H9 (cell line): ENCODE data around the gene BACH2. TPM values are rescaled to one million over a fixed set of nuclear protein-coding genes. Genes with fewer than 3 reads are reported as not detected.

Experiments
- DNase-seq: peaks from one replicate; pipeline ENCODE4 v3.0.0-alpha.2; 2017
- H2AFZ ChIP-seq: one replicate; pipeline ENCODE4 v1.6.1; 2013; ENCODE audit warnings: mild to moderate bottlenecking, low read length, control low read depth, moderate library complexity
- H2AK5ac ChIP-seq: 2 replicates; pipeline ENCODE4 v1.6.1; 2013; ENCODE audit warnings: low read length, control low read depth, mixed read lengths; ENCODE audit not compliant: insufficient read length
- H2BK120ac ChIP-seq: one replicate; pipeline ENCODE4 v1.6.1; 2013; ENCODE audit warnings: low read depth, mild to moderate bottlenecking, low read length, control low read depth, inconsistent platforms; ENCODE audit not compliant: poor library complexity, severe bottlenecking
- H2BK12ac ChIP-seq: 2 replicates; pipeline ENCODE4 v1.6.1; 2013; ENCODE audit warnings: low read length, control low read depth, mixed read lengths, low read depth; ENCODE audit not compliant: insufficient read length
- H2BK15ac ChIP-seq: 2 replicates; pipeline ENCODE4 v1.6.1; 2013; ENCODE audit warnings: low read depth, low read length, control low read depth
- H2BK20ac ChIP-seq: one replicate; pipeline ENCODE4 v1.6.1; 2013; ENCODE audit warnings: low read depth, mild to moderate bottlenecking, low read length, control low read depth, inconsistent platforms; ENCODE audit not compliant: poor library complexity, severe bottlenecking
- H2BK5ac ChIP-seq: 2 replicates; pipeline ENCODE4 v1.6.1; 2013; ENCODE audit warnings: low read length, control low read depth, mixed read lengths; ENCODE audit not compliant: insufficient read length
- H3K14ac ChIP-seq: 2 replicates; pipeline ENCODE4 v1.6.1; 2013; ENCODE audit warnings: low read length, control low read depth; ENCODE audit not compliant: insufficient read depth
- H3K18ac ChIP-seq: 2 replicates; pipeline ENCODE4 v1.6.1; 2013; ENCODE audit warnings: low read depth, mild to moderate bottlenecking, mixed read lengths, low read length, control low read depth; ENCODE audit not compliant: insufficient read length
- H3K23ac ChIP-seq: 2 replicates; pipeline ENCODE4 v1.6.1; 2013; ENCODE audit warnings: low read length, control low read depth, mixed read lengths, low read depth; ENCODE audit not compliant: insufficient read length
- H3K23me2 ChIP-seq: 2 replicates; pipeline ENCODE4 v1.6.1; 2013; ENCODE audit warnings: low read depth, mild to moderate bottlenecking, mixed read lengths, low read length, control low read depth; ENCODE audit not compliant: insufficient read length, poor library complexity, severe bottlenecking
- H3K27ac ChIP-seq: 2 replicates; pipeline ENCODE4 v1.5.1; 2013; ENCODE audit warnings: low read length, control low read depth, mixed read lengths, low read depth; ENCODE audit not compliant: insufficient read length
- H3K27me3 ChIP-seq: 2 replicates; pipeline ENCODE4 v1.6.1; 2013; ENCODE audit warnings: low read length, control low read depth, inconsistent platforms; ENCODE audit not compliant: insufficient read depth
- H3K4ac ChIP-seq: 2 replicates; pipeline ENCODE4 v1.6.1; 2013; ENCODE audit warnings: low read depth, mild to moderate bottlenecking, control low read depth, inconsistent platforms, low read length, moderate library complexity
- H3K4me1 ChIP-seq: 2 replicates; pipeline ENCODE4 v1.6.1; 2013; ENCODE audit warnings: low read length, control low read depth, inconsistent platforms; ENCODE audit not compliant: insufficient read depth
- H3K4me2 ChIP-seq: 2 replicates; pipeline ENCODE4 v1.6.1; 2013; ENCODE audit warnings: low read length, control low read depth, mixed read lengths; ENCODE audit not compliant: insufficient read length, insufficient read depth
- H3K56ac ChIP-seq: 2 replicates; pipeline ENCODE4 v1.6.1; 2013; ENCODE audit warnings: low read depth, mild to moderate bottlenecking, mixed read lengths, low read length, control low read depth; ENCODE audit not compliant: insufficient read length
- H3K79me1 ChIP-seq: 2 replicates; pipeline ENCODE4 v1.6.1; 2013; ENCODE audit warnings: low read depth, mild to moderate bottlenecking, moderate library complexity, low read length, control low read depth, inconsistent platforms; ENCODE audit not compliant: insufficient read depth, poor library complexity, severe bottlenecking
- H3K79me2 ChIP-seq: 2 replicates; pipeline ENCODE4 v1.6.1; 2013; ENCODE audit warnings: low read length, control low read depth, inconsistent platforms; ENCODE audit not compliant: insufficient read depth
- H3K9ac ChIP-seq: 2 replicates; pipeline ENCODE4 v1.6.1; 2013; ENCODE audit warnings: low read length, control low read depth, mixed read lengths; ENCODE audit not compliant: insufficient read length; ENCODE audit errors: extremely low read depth
- H3K9me3 ChIP-seq: one replicate; pipeline ENCODE4 v1.6.1; 2013; ENCODE audit warnings: low read depth, low read length, inconsistent platforms; ENCODE audit not compliant: control insufficient read depth
- H3T11ph ChIP-seq: one replicate; pipeline ENCODE4 v1.6.1; 2013; ENCODE audit warnings: mild to moderate bottlenecking, low read length, control low read depth, inconsistent platforms
- H4K20me1 ChIP-seq: one replicate; pipeline ENCODE4 v1.6.1; 2013; ENCODE audit not compliant: control insufficient read depth, insufficient read length, insufficient read depth
- H4K5ac ChIP-seq: 2 replicates; pipeline ENCODE4 v1.6.1; 2013; ENCODE audit warnings: low read depth, mild to moderate bottlenecking, mixed read lengths, low read length, control low read depth; ENCODE audit not compliant: insufficient read length
- H4K8ac ChIP-seq: replicated peaks from 2 replicates; pipeline ENCODE4 v1.6.1; 2013; ENCODE audit warnings: low read length, control low read depth, mixed read lengths, low read depth; ENCODE audit not compliant: insufficient read length
- H4K91ac ChIP-seq: 2 replicates; pipeline ENCODE4 v1.6.1; 2013; ENCODE audit warnings: low read depth, mild to moderate bottlenecking, moderate library complexity, mixed read lengths, low read length, control low read depth; ENCODE audit not compliant: insufficient read length
- H3K27ac Mint-ChIP-seq, 3 experiments: 2 replicates in 2 of 3; 3 replicates in 1 of 3; pipeline ENCODE4 v1.8.0; 2020 to 2021; ENCODE audit warnings: mixed read lengths in 3 of 3, mild to moderate bottlenecking in 1 of 3, moderate library complexity in 1 of 3
- H3K27me3 Mint-ChIP-seq: 2 replicates; pipeline ENCODE4 v1.8.0; 2021; ENCODE audit warnings: low read depth, mild to moderate bottlenecking, moderate library complexity, mixed read lengths
- H3K36me3 Mint-ChIP-seq, 3 experiments: 2 replicates in 2 of 3; 3 replicates in 1 of 3; pipeline ENCODE4 v1.8.0; 2020 to 2021; ENCODE audit warnings: low read depth in 3 of 3, mixed read lengths in 3 of 3; ENCODE audit not compliant: insufficient read depth in 1 of 3
- H3K4me1 Mint-ChIP-seq, 2 experiments: 2 replicates each; pipeline ENCODE4 v1.8.0; 2020; ENCODE audit warnings: mixed read lengths in 2 of 2
- H3K4me3 Mint-ChIP-seq, 2 experiments: 2 replicates in 1 of 2; 3 replicates in 1 of 2; pipeline ENCODE4 v1.8.0; 2020 to 2021; ENCODE audit warnings: mild to moderate bottlenecking in 2 of 2, mixed read lengths in 2 of 2, moderate library complexity in 1 of 2
- H3K9me3 Mint-ChIP-seq, 2 experiments: 2 replicates in 1 of 2; 3 replicates in 1 of 2; pipeline ENCODE4 v1.8.0; 2020; ENCODE audit warnings: mild to moderate bottlenecking in 2 of 2, mixed read lengths in 2 of 2, moderate library complexity in 1 of 2
- WGBS: extraction: QIAGEN DNeasy Blood & Tissue Kit; methylation state at CpG from one replicate; pipeline ENCODE4 v1.1.7; 2013; ENCODE audit warnings: missing lambda C conversion rate, low lambda C conversion rate, mixed read lengths; ENCODE audit not compliant: insufficient read length; ENCODE audit errors: extremely low coverage; 5-methylcytosine and 5-hydroxymethylcytosine counted together
- total RNA-seq: library from RNA; stranded (reverse); gene quantifications from 2 replicates; pipeline ENCODE4 v1.2.1, GENCODE V29; 2021
- TF ChIP-seq, protein P1 (sequence below): fragments of 200-600 bp; sonication (generic); conservative IDR thresholded peaks from 3 replicates; pipeline ENCODE4 v1.8.0; 2021; ENCODE audit warnings: antibody characterized with exemption, mild to moderate bottlenecking

BACH2 gene
- total RNA-seq, 1 experiment from 2014 or later = 2.0 TPM

DNA sequence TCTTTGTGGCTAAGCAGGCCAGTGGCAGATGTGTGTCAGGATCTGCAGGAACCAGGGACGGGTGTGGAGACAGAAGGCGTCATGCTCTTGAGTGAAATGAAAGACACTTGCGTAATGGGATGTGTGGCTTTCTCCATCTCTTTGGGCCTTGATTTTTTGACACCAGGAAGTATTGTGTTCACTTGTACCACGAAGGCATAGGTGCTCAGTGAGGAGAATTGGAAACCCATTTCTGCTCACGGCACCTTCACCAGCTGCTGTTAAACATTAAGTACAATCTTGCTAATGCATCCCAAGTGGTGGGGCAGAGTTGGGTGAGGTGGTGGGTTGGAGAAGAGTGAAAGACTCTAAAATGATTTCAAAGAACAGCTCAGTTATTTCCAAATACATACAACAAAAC lies 372.4 kb downstream of the BACH2 start:
- Histone ChIP-seq H3K27me3 (no peaks in the 10 kb centered on the region), H4K91ac (no peak overlapping the region), H2AFZ (no peak overlapping the region), H3K4me2 (no peak overlapping the region), H3K18ac (no peak overlapping the region), H3K23me2 (no peaks in the 10 kb centered on the region), H2BK20ac (no peak overlapping the region), H3K79me1 (no peaks in the 10 kb centered on the region), H2AK5ac (no peak overlapping the region), H3K4ac (no peak overlapping the region), H3T11ph (no peak overlapping the region), H3K14ac (no peak overlapping the region), H4K8ac (no peak overlapping the region), H2BK12ac (no peak overlapping the region), H3K56ac (no peak overlapping the region), H3K27ac (no peak overlapping the region), H2BK120ac (no peak overlapping the region), H2BK15ac (no peak overlapping the region), H3K4me1 (no peaks in the 10 kb centered on the region), H4K20me1 (no peaks in the 10 kb centered on the region), H3K9me3 (no peaks in the 10 kb centered on the region), H2BK5ac (no peak overlapping the region), H4K5ac (no peak overlapping the region), H3K23ac (no peak overlapping the region), H3K79me2 (no peaks in the 10 kb centered on the region), H3K9ac (no peak overlapping the region)
- H3K4me1 Mint-ChIP-seq = peaks cover 14 to 20% of the 10 kb centered on the region in 2 experiments
- TF ChIP-seq, protein P1, sequence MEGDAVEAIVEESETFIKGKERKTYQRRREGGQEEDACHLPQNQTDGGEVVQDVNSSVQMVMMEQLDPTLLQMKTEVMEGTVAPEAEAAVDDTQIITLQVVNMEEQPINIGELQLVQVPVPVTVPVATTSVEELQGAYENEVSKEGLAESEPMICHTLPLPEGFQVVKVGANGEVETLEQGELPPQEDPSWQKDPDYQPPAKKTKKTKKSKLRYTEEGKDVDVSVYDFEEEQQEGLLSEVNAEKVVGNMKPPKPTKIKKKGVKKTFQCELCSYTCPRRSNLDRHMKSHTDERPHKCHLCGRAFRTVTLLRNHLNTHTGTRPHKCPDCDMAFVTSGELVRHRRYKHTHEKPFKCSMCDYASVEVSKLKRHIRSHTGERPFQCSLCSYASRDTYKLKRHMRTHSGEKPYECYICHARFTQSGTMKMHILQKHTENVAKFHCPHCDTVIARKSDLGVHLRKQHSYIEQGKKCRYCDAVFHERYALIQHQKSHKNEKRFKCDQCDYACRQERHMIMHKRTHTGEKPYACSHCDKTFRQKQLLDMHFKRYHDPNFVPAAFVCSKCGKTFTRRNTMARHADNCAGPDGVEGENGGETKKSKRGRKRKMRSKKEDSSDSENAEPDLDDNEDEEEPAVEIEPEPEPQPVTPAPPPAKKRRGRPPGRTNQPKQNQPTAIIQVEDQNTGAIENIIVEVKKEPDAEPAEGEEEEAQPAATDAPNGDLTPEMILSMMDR = no peak
- H3K9me3 Mint-ChIP-seq = no peaks in the 10 kb centered on the region; a peak in 1 of 5 replicates
- H3K36me3 Mint-ChIP-seq = no peaks in the 10 kb centered on the region
- H3K27me3 Mint-ChIP-seq = no peaks in the 10 kb centered on the region
- no peak for DNase-seq
- peak overlapping the region in 1 of 3 experiments; percentile 13; a peak in 1 of 7 replicates for H3K27ac Mint-ChIP-seq
- WGBS = no CpG with 5 or more reads among the region's 5 CpGs
- H3K4me3 Mint-ChIP-seq = no peak overlapping the region
